Activated T-cell treated with anti-CD3 and anti-CD28 coated beads, Interleukin-2, amount 50 U/mL, for 4 hours (primary cell): Measurements from ENCODE around the gene ADGRG7. TPM values are rescaled to one million over a fixed set of nuclear protein-coding genes. Genes with fewer than 3 reads are reported as not detected.
"Not testable (repeated sequence)": the region's sequence is repeated elsewhere in the genome, so short reads cannot be mapped to it uniquely, and the experiment has no call there.

ENCODE experiments used
- ATAC-seq, 2 donors: fragments of 200-7000 bp; cut with Tn5 transposase; one replicate each; pipeline ENCODE4 v1.10.0; 2021
- DNase-seq: peaks from one replicate; pipeline ENCODE4 v3.0.0-alpha.2; 2020
- H3K27me3 Mint-ChIP-seq: one replicate; pipeline ENCODE4 v1.8.0; 2021; ENCODE audit warnings: low read depth, mixed read lengths
- H3K36me3 Mint-ChIP-seq: one replicate; pipeline ENCODE4 v1.8.0; 2022; ENCODE audit warnings: mixed read lengths; ENCODE audit not compliant: insufficient read depth
- H3K4me1 Mint-ChIP-seq: one replicate; pipeline ENCODE4 v1.8.0; 2021; ENCODE audit warnings: low read depth, mixed read lengths
- H3K4me3 Mint-ChIP-seq: one replicate; pipeline ENCODE4 v1.8.0; 2021; ENCODE audit warnings: mild to moderate bottlenecking, moderate library complexity, mixed read lengths
- H3K9me3 Mint-ChIP-seq: one replicate; pipeline ENCODE4 v1.8.0; 2021; ENCODE audit warnings: mixed read lengths
- total RNA-seq, 3 donors: library from RNA; stranded (reverse); gene quantifications; one replicate each; pipeline ENCODE4 v1.2.1, GENCODE V29; 2021

Gene ADGRG7
- not detected for total RNA-seq

DNA sequence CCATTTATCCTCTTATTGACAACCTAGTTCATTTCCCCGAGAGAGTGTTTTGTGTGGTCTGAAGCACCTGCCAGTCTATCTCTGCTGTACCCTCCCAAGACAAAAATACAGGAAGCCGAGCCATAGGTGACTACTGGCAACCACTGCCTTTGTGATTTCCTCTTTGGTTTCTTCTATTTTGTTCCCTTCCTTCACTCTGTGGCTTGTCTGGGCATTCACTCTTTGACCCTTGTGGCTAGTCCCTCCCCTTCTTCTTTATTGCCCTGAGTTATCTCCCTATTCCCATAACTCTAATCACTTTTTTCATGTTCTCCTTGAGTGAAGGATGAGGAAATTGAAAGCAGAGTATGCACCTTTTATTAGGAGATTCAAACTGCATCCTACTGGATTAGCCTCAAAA, at the start of gene ADGRG7:
Gene ADGRG7 (plus strand): TSS at position 297 of the 400 bp plus-strand sequence. CDS start 256 bp downstream, outside the sequence.
- DNase-seq (no peak), ATAC-seq (no peak)
- no peaks in the 10 kb centered on the region for H3K36me3 Mint-ChIP-seq
- H3K9me3 Mint-ChIP-seq, result no peaks in the 10 kb centered on the region
- H3K4me1 Mint-ChIP-seq, result peaks cover 8% of the 10 kb centered on the region
- H3K4me3 Mint-ChIP-seq, result no peak within 1 kb of the TSS
- H3K27me3 Mint-ChIP-seq, result peaks cover 40% of the 10 kb centered on the region

GRCh38 chr3:100560426-100560825, 49.0 kb upstream of the ADGRG7 start:
- no peak for DNase-seq
- no peak overlapping the region for H3K4me3 Mint-ChIP-seq
- H3K36me3 Mint-ChIP-seq, result no peaks in the 10 kb centered on the region
- no peak for ATAC-seq
- H3K4me1 Mint-ChIP-seq, result no peaks in the 10 kb centered on the region
- peaks cover 4% of the 10 kb centered on the region for H3K27me3 Mint-ChIP-seq
- no peaks in the 10 kb centered on the region for H3K9me3 Mint-ChIP-seq

GRCh38 chr3:100561459-100562158, 47.8 kb upstream of the ADGRG7 start:
- Mint-ChIP-seq H3K4me3 (no peak overlapping the region), H3K4me1 (no peaks in the 10 kb centered on the region), H3K9me3 (no peaks in the 10 kb centered on the region), H3K36me3 (no peaks in the 10 kb centered on the region), H3K27me3 (peaks cover 4% of the 10 kb centered on the region)
- no peak for ATAC-seq
- no peak for DNase-seq

- ATAC-seq (no peak), DNase-seq (no peak)
- Mint-ChIP-seq H3K4me3 (no peak overlapping the region), H3K9me3 (no peaks in the 10 kb centered on the region), H3K36me3 (no peaks in the 10 kb centered on the region), H3K27me3 (peaks cover 4% of the 10 kb centered on the region), H3K4me1 (no peaks in the 10 kb centered on the region)
Measured at GRCh38 chr3:100562224-100562857, 47.1 kb upstream of the ADGRG7 start.

DNA sequence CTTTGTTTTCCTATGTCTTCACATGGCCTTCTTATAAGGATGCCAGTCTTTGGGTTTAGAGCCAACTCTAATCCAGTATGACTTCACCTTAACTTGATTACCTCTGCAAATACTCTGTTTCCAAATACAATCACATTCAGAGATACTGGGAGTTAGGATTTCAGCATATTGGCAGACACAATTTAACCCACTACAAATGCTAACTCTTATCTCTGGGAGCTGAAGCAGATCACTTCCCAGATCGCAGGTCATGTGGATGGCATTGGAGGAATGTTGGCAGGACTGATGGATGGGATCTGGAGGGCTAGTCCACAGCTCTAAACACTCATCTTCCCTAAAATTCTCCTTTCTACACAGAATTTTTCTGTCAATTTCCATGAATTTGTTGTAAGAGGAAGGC, 46.2 kb upstream of the ADGRG7 start:
- ATAC-seq (no peak), DNase-seq (no peak)
- Mint-ChIP-seq H3K9me3 (no peaks in the 10 kb centered on the region), H3K4me1 (no peaks in the 10 kb centered on the region), H3K4me3 (no peak overlapping the region), H3K36me3 (no peaks in the 10 kb centered on the region), H3K27me3 (peaks cover 4% of the 10 kb centered on the region)

DNA sequence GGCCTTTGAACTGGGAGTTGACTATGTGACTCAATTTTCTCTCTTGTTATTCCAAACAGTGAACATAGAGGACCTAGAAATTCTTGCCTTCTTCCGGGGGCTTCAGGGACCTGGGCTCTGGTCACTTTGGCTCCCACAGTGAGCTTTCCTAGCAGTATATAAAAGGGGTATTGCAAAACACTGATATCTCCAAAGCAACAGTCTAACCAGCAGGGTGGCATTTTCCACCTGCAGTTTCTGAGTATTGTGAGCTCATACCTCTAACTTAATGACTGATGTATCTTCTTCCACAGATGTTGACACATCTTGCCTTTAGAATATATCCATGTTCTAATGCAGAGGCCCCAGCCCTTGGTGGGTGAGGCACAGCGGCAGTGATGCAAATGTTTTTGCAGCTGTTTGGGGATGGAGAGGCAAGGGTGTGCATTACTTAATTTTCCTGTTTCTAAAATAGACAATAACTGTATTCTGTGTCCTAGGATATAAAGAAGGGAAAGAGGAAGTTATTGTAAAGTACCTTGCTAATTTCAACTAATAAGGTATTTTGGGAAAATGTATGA, 45.7 kb upstream of the ADGRG7 start:
- H3K4me3 Mint-ChIP-seq, result no peak overlapping the region
- no peak for ATAC-seq
- no peak for DNase-seq
- H3K9me3 Mint-ChIP-seq, result no peaks in the 10 kb centered on the region
- H3K4me1 Mint-ChIP-seq, result no peaks in the 10 kb centered on the region
- H3K27me3 Mint-ChIP-seq, result no peaks in the 10 kb centered on the region
- no peaks in the 10 kb centered on the region for H3K36me3 Mint-ChIP-seq

DNA sequence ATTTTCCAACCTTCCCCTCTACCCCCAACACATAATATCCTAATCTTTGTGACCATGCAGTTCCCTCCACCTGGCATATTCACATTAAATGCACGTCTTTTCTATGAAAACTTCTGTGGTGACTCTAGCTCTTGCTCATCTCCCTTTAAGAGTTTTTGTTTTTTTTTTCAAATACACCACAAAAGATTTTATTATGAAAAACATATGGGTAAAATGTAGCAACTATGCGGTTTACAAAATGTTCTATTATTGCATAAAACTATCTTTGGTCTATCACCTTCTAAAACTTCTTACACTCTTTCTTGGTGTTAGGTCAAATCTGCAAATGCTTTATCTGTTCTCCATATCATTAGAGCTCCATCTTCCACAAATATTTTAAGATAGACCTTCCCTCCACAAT, 38.6 kb upstream of the ADGRG7 start:
- DNase-seq (no peak), ATAC-seq (no peak)
- no peaks in the 10 kb centered on the region for H3K36me3 Mint-ChIP-seq
- no peak overlapping the region for H3K4me3 Mint-ChIP-seq
- peaks cover 2% of the 10 kb centered on the region for H3K27me3 Mint-ChIP-seq
- H3K9me3 Mint-ChIP-seq, result no peaks in the 10 kb centered on the region
- H3K4me1 Mint-ChIP-seq, result no peaks in the 10 kb centered on the region

DNA sequence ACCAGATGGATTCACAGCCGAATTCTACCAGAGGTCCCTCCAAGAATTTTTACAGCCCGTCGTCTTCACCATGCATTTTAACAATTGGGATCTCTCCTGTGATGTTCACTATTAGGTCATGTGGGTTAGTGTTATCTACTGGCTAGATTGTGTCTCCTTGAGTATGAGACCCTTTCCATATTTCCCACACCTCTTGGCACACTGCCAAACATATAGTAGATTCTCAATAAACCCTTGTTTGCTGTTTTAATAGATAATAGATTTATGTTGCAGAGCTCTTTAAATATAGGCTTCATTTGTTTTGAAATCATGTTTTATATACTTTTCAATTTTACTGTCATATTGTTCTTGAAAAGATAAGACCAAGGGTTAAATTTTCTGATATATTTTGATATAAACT, 34.9 kb upstream of the ADGRG7 start:
- no peaks in the 10 kb centered on the region for H3K4me1 Mint-ChIP-seq
- H3K36me3 Mint-ChIP-seq, result no peaks in the 10 kb centered on the region
- DNase-seq (no peak), ATAC-seq (no peak)
- no peak overlapping the region for H3K4me3 Mint-ChIP-seq
- H3K9me3 Mint-ChIP-seq, result no peaks in the 10 kb centered on the region
- H3K27me3 Mint-ChIP-seq, result no peaks in the 10 kb centered on the region

GRCh38 chr3:100575704-100576103, 33.7 kb upstream of the ADGRG7 start:
- H3K27me3 Mint-ChIP-seq, result peaks cover 4% of the 10 kb centered on the region
- ATAC-seq, result no peak
- no peaks in the 10 kb centered on the region for H3K36me3 Mint-ChIP-seq

DNA sequence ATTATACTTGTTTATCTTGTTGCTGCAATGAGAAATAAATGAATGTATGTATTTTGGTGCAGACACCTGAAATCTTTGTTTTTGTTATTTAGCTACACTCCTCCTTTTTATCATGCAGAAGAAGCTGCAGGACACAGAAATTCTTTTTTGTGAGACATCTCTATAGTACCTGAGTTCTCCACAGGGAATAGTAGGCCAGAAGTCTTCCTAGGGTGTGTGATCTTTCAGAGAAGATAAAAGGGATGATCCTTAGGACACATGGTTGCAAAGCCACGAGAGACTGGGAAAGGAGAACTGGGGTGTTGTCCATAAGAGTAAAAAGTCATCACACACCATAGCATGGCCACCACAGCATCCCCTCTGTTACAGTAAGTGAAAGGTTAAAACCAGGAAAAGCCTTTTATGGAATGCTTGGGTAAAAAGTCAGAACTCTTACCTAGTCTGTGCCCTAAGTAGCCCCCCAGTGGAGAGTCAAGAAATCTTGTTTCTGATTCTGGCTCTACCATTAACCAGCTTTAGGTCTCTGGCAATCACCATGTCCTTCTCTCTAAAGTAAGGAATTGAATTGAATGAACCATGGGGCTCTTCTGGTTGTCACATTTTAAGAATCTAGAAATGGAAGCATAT, 31.9 kb upstream of the ADGRG7 start:
- no peaks in the 10 kb centered on the region for H3K4me1 Mint-ChIP-seq
- H3K36me3 Mint-ChIP-seq, result no peaks in the 10 kb centered on the region
- ATAC-seq (no peak), DNase-seq (no peak)
- H3K27me3 Mint-ChIP-seq, result peaks cover 4% of the 10 kb centered on the region
- no peaks in the 10 kb centered on the region for H3K9me3 Mint-ChIP-seq
- H3K4me3 Mint-ChIP-seq, result no peak overlapping the region

More at GRCh38 chr3:100575704-100576103, 33.7 kb upstream of the ADGRG7 start:
- Mint-ChIP-seq H3K4me3 (no peak overlapping the region), H3K9me3 (no peaks in the 10 kb centered on the region), H3K4me1 (no peaks in the 10 kb centered on the region)
- DNase-seq, result no peak

DNA sequence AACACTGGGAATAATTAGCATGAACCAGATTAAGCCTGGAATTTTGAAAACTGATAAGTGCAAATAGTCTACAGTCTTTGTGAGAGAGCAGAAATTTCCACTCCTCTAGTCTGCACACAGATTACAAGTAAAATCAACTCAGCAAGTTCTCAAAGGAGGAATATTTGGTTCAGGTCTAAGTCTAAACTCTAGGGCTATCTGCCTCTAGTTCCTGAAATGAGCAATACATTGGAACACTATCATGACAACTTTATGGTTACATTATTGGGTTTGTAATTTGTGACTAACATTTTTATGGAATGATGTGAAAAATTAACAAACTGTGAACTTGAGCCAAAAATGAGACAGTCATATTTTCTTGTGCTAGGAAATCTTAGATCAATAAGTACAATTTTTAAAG, 30.8 kb upstream of the ADGRG7 start:
- no peaks in the 10 kb centered on the region for H3K4me1 Mint-ChIP-seq

GRCh38 chr3:100580147-100580546, 29.3 kb upstream of the ADGRG7 start:
- H3K9me3 Mint-ChIP-seq, result no peaks in the 10 kb centered on the region
- H3K27me3 Mint-ChIP-seq, result peaks cover 7% of the 10 kb centered on the region
- DNase-seq, result no peak
- ATAC-seq, result no peak
- no peak overlapping the region for H3K4me3 Mint-ChIP-seq
- H3K4me1 Mint-ChIP-seq, result no peaks in the 10 kb centered on the region
- no peaks in the 10 kb centered on the region for H3K36me3 Mint-ChIP-seq

More for the DNA sequence above, 30.8 kb upstream of the ADGRG7 start:
- no peak for DNase-seq
- Mint-ChIP-seq H3K9me3 (no peaks in the 10 kb centered on the region), H3K27me3 (peaks cover 4% of the 10 kb centered on the region), H3K36me3 (no peaks in the 10 kb centered on the region), H3K4me3 (no peak overlapping the region)
- ATAC-seq, result no peak

GRCh38 chr3:100581650-100582049, 27.8 kb upstream of the ADGRG7 start:
- H3K9me3 Mint-ChIP-seq, result no peaks in the 10 kb centered on the region
- no peaks in the 10 kb centered on the region for H3K4me1 Mint-ChIP-seq
- DNase-seq, result no peak
- no peaks in the 10 kb centered on the region for H3K36me3 Mint-ChIP-seq
- ATAC-seq, result no peak
- H3K4me3 Mint-ChIP-seq, result no peak overlapping the region
- peaks cover 7% of the 10 kb centered on the region for H3K27me3 Mint-ChIP-seq

DNA sequence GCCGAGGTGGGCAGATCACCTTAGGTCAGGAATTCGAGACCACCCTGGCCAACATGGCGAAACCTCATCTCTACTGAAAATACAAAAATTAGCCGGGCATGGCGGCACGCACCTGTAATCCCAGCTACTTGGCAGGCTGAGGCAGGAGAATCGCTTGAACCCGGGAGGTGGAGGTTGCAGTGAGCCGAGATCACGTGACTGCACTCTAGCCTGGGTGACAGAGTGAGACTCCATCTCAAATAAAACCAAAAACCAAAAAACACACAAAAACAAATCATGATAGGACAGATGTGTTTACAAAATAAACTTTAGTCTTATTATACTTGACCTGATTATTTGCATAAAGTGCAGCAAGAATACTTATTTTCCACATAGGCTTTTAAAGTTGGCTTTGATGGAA, 27.2 kb upstream of the ADGRG7 start:
- H3K27me3 Mint-ChIP-seq, H3K9me3 Mint-ChIP-seq, H3K4me3 Mint-ChIP-seq, H3K4me1 Mint-ChIP-seq, DNase-seq, H3K36me3 Mint-ChIP-seq, ATAC-seq: not testable (repeated sequence)
